NCI-H748 treated with DMSO at 0.1 percent for 48 hours (cell line): Measurements from ENCODE around the gene CACNA1I.

ENCODE experiments used
- DNase-seq: peaks from one replicate; lab custom pipeline; 2025; lab: John Stamatoyannopoulos, UW

CACNA1I gene

GRCh38 chr22:39651053-39651996 is 80.8 kb downstream of the CACNA1I start:
- no peak for DNase-seq

GRCh38 chr22:39652990-39653786 is 82.6 kb downstream of the CACNA1I start:
- DNase-seq = no peak

GRCh38 chr22:39653787-39654077 is 83.2 kb downstream of the CACNA1I start:
- DNase-seq = no peak

- DNase-seq = no peak
Observed at GRCh38 chr22:39654131-39654926, 83.8 kb downstream of the CACNA1I start.

- DNase-seq = no peak
Observed at GRCh38 chr22:39655004-39655579, 84.5 kb downstream of the CACNA1I start.

- no peak for DNase-seq
Observed at GRCh38 chr22:39655831-39656230, 85.3 kb downstream of the CACNA1I start.

- DNase-seq = no peak
Observed at GRCh38 chr22:39656495-39657490, 86.2 kb downstream of the CACNA1I start.

GRCh38 chr22:39658367-39658766 is 87.8 kb downstream of the CACNA1I start:
- DNase-seq = no peak

- no peak for DNase-seq
Observed at GRCh38 chr22:39658806-39659463, 88.4 kb downstream of the CACNA1I start.

- DNase-seq = no peak
Observed at GRCh38 chr22:39661501-39661841, 90.9 kb downstream of the CACNA1I start.

- DNase-seq = no peak
Observed at GRCh38 chr22:39661842-39662685, 91.5 kb downstream of the CACNA1I start.

- no peak for DNase-seq
Observed at GRCh38 chr22:39662686-39663052, 92.1 kb downstream of the CACNA1I start.

- DNase-seq = no peak
Observed at GRCh38 chr22:39663751-39664150, 93.2 kb downstream of the CACNA1I start.

- DNase-seq = no peak
Observed at GRCh38 chr22:39664485-39665200, 94.1 kb downstream of the CACNA1I start.

GRCh38 chr22:39665229-39665628 is 94.7 kb downstream of the CACNA1I start:
- no peak for DNase-seq

GRCh38 chr22:39665661-39666431 is 95.3 kb downstream of the CACNA1I start:
- DNase-seq = no peak

- DNase-seq = no peak
Observed at GRCh38 chr22:39666495-39666894, 95.9 kb downstream of the CACNA1I start.

GRCh38 chr22:39666926-39667325 is 96.4 kb downstream of the CACNA1I start:
- no peak for DNase-seq
